A549 (cell line): ENCODE data around the gene PRSS53. TPM values are rescaled to one million over a fixed set of nuclear protein-coding genes. Genes with fewer than 3 reads are reported as not detected.

Experiments used
- ATAC-seq, 2 experiments: fragments of 200-7000 bp in 1 of 2; fragments of >200 bp in 1 of 2; cut with Nextera tagmentation in 1 of 2; cut with Tn5 transposase in 1 of 2; 3 replicates each; pipeline versions ENCODE4 v1.8.0 to v1.9.1; 2018 to 2020; ENCODE audit warnings: mild to moderate bottlenecking in 1 of 2, moderate library complexity in 1 of 2
- CTCF ChIA-PET: fragments of 300-600 bp; sonication (Branson Sonifier 250); formaldehyde crosslinking; extraction: SDS; loops from one replicate; lab custom pipeline; 2021; ENCODE audit warnings: antibody characterized with exemption, inconsistent platforms; lab: Yijun Ruan, JAX
- POLR2A ChIA-PET: fragments of 350-600 bp; formaldehyde crosslinking; extraction: SDS; loops from one replicate; lab custom pipeline; 2021; ENCODE audit warnings: antibody characterized with exemption, inconsistent platforms; lab: Yijun Ruan, JAX
- DNase-seq, 2 experiments: peaks; one replicate each; pipeline versions ENCODE4 v3.0.0 to v3.0.0-alpha.2; 2011 to 2016; ENCODE audit warnings: low read depth in 1 of 2, low spot score in 1 of 2
- FAIRE-seq: peaks from 2 replicates; lab custom pipeline; 2011; peaks lifted over from hg19 to GRCh38; lab: Jason Lieb, UNC
- H3K27ac ChIP-seq, 2 experiments: fragments of >200 bp; sonication (Bioruptor Twin); formaldehyde crosslinking; 3 replicates each; pipeline ENCODE4 v1.5.1; 2016 to 2017
- H3K4me1 ChIP-seq: fragments of >200 bp; sonication (Bioruptor Twin); formaldehyde crosslinking; 3 replicates; pipeline ENCODE4 v1.6.1; 2016
- H3K4me2 ChIP-seq: fragments of >200 bp; sonication (Bioruptor Twin); formaldehyde crosslinking; 3 replicates; pipeline ENCODE4 v1.6.1; 2016
- H3K4me3 ChIP-seq: fragments of >200 bp; sonication (Bioruptor Twin); formaldehyde crosslinking; 3 replicates; pipeline ENCODE4 v1.5.1; 2016
- H3K9me3 ChIP-seq: fragments of >200 bp; sonication (Bioruptor Twin); formaldehyde crosslinking; 3 replicates; pipeline ENCODE4 v1.6.1; 2016
- BHLHE40 ChIP-seq: IDR thresholded peaks from 2 replicates; pipeline ENCODE4 v1.6.1; 2012; ENCODE audit warnings: low read depth, low read length, inconsistent platforms
- CBX2 ChIP-seq: fragments of 200-600 bp; sonication (generic); IDR thresholded peaks from 2 replicates; pipeline ENCODE4 v1.6.1; 2016; ENCODE audit warnings: low read depth, mild to moderate bottlenecking, borderline replicate concordance
- FOSL2 ChIP-seq, 2 experiments: fragments of 450-650 bp in 1 of 2; fragments of >200 bp in 1 of 2; sonication (Bioruptor Twin) in 1 of 2; formaldehyde crosslinking; IDR thresholded peaks; 2 replicates each; pipeline versions ENCODE4 v1.5.0 to v1.6.1; 2016 to 2020; ENCODE audit warnings: mild to moderate bottlenecking in 1 of 2, moderate library complexity in 1 of 2
- GATA3 ChIP-seq: IDR thresholded peaks from 2 replicates; pipeline ENCODE4 v1.6.1; 2012; ENCODE audit warnings: borderline replicate concordance
- HDAC2 ChIP-seq: fragments of 200-600 bp; sonication (generic); IDR thresholded peaks from 2 replicates; pipeline ENCODE4 v1.6.1; 2016
- HOXB13 ChIP-seq: fragments of 250-450 bp; sonication (Bioruptor Pico); IDR thresholded peaks from 2 replicates; pipeline ENCODE4 v1.5.0; 2020; ENCODE audit warnings: low read depth, mild to moderate bottlenecking, moderate library complexity
- HOXB5 ChIP-seq: fragments of 250-450 bp; sonication (Bioruptor Pico); IDR thresholded peaks from 2 replicates; pipeline ENCODE4 v1.5.0; 2020; ENCODE audit warnings: mild to moderate bottlenecking, moderate library complexity
- JUN ChIP-seq, 2 experiments: fragments of >200 bp; sonication (Bioruptor Twin); formaldehyde crosslinking; IDR thresholded peaks; 2 replicates in 1 of 2; 3 replicates in 1 of 2; pipeline ENCODE4 v1.6.1; 2016 to 2017
- KDM5A ChIP-seq: fragments of 200-600 bp; sonication (generic); IDR thresholded peaks from 2 replicates; pipeline ENCODE4 v1.6.1; 2016; ENCODE audit warnings: antibody characterized with exemption, mild to moderate bottlenecking
- NPAS2 ChIP-seq: fragments of 250-450 bp; sonication (Bioruptor Pico); IDR thresholded peaks from 2 replicates; pipeline ENCODE4 v1.8.0; 2022; ENCODE audit warnings: mild to moderate bottlenecking, moderate library complexity, borderline replicate concordance
- NR3C1 ChIP-seq: fragments of >200 bp; sonication (Bioruptor Twin); formaldehyde crosslinking; IDR thresholded peaks from 3 replicates; pipeline ENCODE4 v1.6.1; 2017
- RAD21 ChIP-seq, 2 experiments: fragments of >200 bp in 1 of 2; sonication (Bioruptor Twin) in 1 of 2; formaldehyde crosslinking in 1 of 2; IDR thresholded peaks in 1 of 2; conservative IDR thresholded peaks in 1 of 2; 2 replicates in 1 of 2; 3 replicates in 1 of 2; pipeline ENCODE4 v1.6.1; 2012 to 2018; ENCODE audit warnings: inconsistent platforms in 1 of 2
- RARB ChIP-seq: fragments of 250-450 bp; sonication (Bioruptor Pico); IDR thresholded peaks from 2 replicates; pipeline ENCODE4 v1.8.0; 2021; ENCODE audit warnings: mild to moderate bottlenecking, moderate library complexity
- RNF2 ChIP-seq: fragments of 200-600 bp; sonication (generic); IDR thresholded peaks from 2 replicates; pipeline ENCODE4 v1.6.1; 2016; ENCODE audit warnings: low read depth, mild to moderate bottlenecking, antibody characterized with exemption, moderate library complexity, borderline replicate concordance
- SMC3 ChIP-seq: fragments of >200 bp; sonication (Bioruptor Twin); formaldehyde crosslinking; IDR thresholded peaks from 3 replicates; pipeline ENCODE4 v1.6.1; 2018; ENCODE audit warnings: inconsistent platforms
- ZC3H11A ChIP-seq: fragments of 450-650 bp; IDR thresholded peaks from 2 replicates; pipeline ENCODE4 v1.6.1; 2014; ENCODE audit warnings: antibody characterized with exemption, mild to moderate bottlenecking
- WGBS: methylation state at CpG from one replicate; pipeline ENCODE4 v1.1.6; 2017; ENCODE audit errors: missing lambda C conversion rate; 5-methylcytosine and 5-hydroxymethylcytosine counted together
- polyA plus RNA-seq, 4 experiments: library from polyadenylated mRNA; depleted of rRNA in 3 of 4; stranded (reverse); fragments of >200 nt; fragmentation: RNase III in 1 of 4; extraction: RNeasy Plus Mini Kit Qiagen cat#74134 plus additional on column Dnase treatment in 1 of 4; gene quantifications; 2 replicates in 3 of 4; 3 replicates in 1 of 4; pipeline ENCODE4 v1.2.3, GENCODE V29; 2011 to 2017
- TF ChIP-seq, protein P1 (sequence below): fragments of 200-600 bp; sonication (generic); IDR thresholded peaks from 2 replicates; pipeline ENCODE4 v1.6.1; 2016; ENCODE audit warnings: antibody characterized with exemption, mild to moderate bottlenecking, moderate library complexity
- TF ChIP-seq, protein P2 (sequence below): IDR thresholded peaks from 2 replicates; pipeline ENCODE4 v1.6.1; 2012
- TF ChIP-seq, protein P3 (sequence below): fragments of 450-650 bp; IDR thresholded peaks from 2 replicates; pipeline ENCODE4 v1.6.1; 2014; ENCODE audit warnings: antibody characterized with exemption

PRSS53 gene
- polyA plus RNA-seq, 2 of the 4 experiments (the other 2 are of a cell fraction), result 0.79 to 1.5 TPM

DNA sequence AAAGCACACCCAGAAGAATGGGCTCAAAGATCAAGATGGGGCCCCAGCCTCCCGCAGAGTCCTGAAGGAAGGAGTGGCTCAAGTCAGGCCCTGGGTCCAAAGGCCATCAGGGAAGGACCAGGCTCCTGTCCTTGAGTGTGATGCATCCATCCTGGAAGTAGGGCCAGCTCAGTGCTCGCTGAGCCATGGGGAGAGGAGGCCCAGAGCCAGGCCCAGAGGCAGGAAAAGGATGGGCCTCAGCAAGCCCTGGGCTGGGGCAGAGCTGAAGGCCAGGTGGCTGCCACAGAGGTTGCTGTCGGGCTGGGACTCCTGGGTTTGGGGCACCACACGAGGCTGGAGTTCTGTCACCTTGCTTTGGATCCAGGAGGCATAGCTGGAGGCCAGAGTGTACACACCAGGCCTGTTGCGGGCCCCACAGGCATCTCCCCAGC lies 43.1 kb upstream of the PRSS53 start:
- CTCF ChIA-PET, result interaction anchor here (0.6 to 2.6 kb wide), 3 partner anchors 10 to 147 kb away, joined by 3 to 16 read pairs (median 4); partner anchors contain the start of gene HSD3B7

DNA sequence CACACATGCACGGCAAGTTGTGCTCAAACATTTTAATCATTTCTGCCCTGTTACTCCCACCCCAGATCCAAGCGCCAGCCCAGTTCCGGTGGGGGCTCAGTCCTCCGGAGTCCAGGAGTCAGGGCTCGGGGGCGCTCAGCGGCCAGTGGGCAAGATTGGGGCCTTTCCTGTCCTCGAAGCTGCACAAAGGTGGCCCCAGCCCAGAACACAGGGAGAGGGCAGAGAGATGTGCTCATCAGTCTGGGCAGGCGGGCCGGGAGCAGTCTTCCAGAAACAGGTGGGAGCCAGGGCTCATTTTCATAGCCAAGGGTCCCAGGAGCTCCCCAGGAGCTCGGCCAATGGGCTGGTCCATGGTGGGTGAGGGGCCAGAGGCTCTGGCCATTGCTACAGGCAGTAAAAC lies 42.7 kb upstream of the PRSS53 start:
- Histone ChIP-seq H3K9me3 (no peaks in the 10 kb centered on the region), H3K4me1 (peaks cover 18% of the 10 kb centered on the region; the same call in 2 of the 3 replicates), H3K4me3 (no peak overlapping the region), H3K4me2 (no peak overlapping the region), H3K27ac (no peak overlapping the region)
- DNase-seq, result no peak
- POLR2A ChIA-PET, result interaction anchor here (1.5 to 5.3 kb wide), 2 partner anchors 11 to 14 kb away, joined by 5 to 31 read pairs (median 8); partner anchors contain the start of gene KAT8
- CTCF ChIA-PET, result interaction anchor here (0.6 to 2.6 kb wide), 3 partner anchors 11 to 147 kb away, joined by 3 to 16 read pairs (median 4); partner anchors contain the start of gene HSD3B7
- 97% methylated on average over 10 of the region's 11 CpGs for whole genome bisulfite sequencing
- no peak for FAIRE-seq
- TF ChIP-seq SMC3 (no peak), JUN (IDR thresholded peaks at IDR 0.05) (no peak), NPAS2 (CRISPR knock-in tag) (no peak), HOXB13 (CRISPR knock-in tag) (no peak)
- ATAC-seq, result no peak

More for the DNA sequence above, 43.1 kb upstream of the PRSS53 start:
- POLR2A ChIA-PET, result interaction anchor here (1.5 to 2.2 kb wide), 2 partner anchors 10 to 14 kb away, joined by 5 to 8 read pairs; partner anchors contain the start of gene KAT8
- peaks cover 18% of the 10 kb centered on the region; the same call in 2 of the 3 replicates for H3K4me1 ChIP-seq
- H3K27ac ChIP-seq, result no peak overlapping the region
- DNase-seq (no peak), FAIRE-seq (no peak), ATAC-seq (no peak)
- no peak overlapping the region for H3K4me2 ChIP-seq
- no peak overlapping the region for H3K4me3 ChIP-seq
- TF ChIP-seq RARB (CRISPR knock-in tag) (no peak), HOXB5 (CRISPR knock-in tag) (no peak), RNF2 (no peak), HOXB13 (CRISPR knock-in tag) (no peak), GATA3 (no peak), HDAC2 (no peak), BHLHE40 (no peak), FOSL2 (IDR thresholded peaks at IDR 0.05) (no peak), FOSL2 (CRISPR knock-in tag; IDR thresholded peaks at IDR 0.05) (no peak), ZC3H11A (no peak), KDM5A (no peak), NR3C1 (no peak), CBX2 (no peak), RAD21 (conservative IDR thresholded peaks at IDR 0.05 in 1 of 2, IDR thresholded peaks at IDR 0.05 in 1 of 2) (no peak)
- TF ChIP-seq, protein P1, sequence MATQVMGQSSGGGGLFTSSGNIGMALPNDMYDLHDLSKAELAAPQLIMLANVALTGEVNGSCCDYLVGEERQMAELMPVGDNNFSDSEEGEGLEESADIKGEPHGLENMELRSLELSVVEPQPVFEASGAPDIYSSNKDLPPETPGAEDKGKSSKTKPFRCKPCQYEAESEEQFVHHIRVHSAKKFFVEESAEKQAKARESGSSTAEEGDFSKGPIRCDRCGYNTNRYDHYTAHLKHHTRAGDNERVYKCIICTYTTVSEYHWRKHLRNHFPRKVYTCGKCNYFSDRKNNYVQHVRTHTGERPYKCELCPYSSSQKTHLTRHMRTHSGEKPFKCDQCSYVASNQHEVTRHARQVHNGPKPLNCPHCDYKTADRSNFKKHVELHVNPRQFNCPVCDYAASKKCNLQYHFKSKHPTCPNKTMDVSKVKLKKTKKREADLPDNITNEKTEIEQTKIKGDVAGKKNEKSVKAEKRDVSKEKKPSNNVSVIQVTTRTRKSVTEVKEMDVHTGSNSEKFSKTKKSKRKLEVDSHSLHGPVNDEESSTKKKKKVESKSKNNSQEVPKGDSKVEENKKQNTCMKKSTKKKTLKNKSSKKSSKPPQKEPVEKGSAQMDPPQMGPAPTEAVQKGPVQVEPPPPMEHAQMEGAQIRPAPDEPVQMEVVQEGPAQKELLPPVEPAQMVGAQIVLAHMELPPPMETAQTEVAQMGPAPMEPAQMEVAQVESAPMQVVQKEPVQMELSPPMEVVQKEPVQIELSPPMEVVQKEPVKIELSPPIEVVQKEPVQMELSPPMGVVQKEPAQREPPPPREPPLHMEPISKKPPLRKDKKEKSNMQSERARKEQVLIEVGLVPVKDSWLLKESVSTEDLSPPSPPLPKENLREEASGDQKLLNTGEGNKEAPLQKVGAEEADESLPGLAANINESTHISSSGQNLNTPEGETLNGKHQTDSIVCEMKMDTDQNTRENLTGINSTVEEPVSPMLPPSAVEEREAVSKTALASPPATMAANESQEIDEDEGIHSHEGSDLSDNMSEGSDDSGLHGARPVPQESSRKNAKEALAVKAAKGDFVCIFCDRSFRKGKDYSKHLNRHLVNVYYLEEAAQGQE, result no peak
- TF ChIP-seq, protein P2, sequence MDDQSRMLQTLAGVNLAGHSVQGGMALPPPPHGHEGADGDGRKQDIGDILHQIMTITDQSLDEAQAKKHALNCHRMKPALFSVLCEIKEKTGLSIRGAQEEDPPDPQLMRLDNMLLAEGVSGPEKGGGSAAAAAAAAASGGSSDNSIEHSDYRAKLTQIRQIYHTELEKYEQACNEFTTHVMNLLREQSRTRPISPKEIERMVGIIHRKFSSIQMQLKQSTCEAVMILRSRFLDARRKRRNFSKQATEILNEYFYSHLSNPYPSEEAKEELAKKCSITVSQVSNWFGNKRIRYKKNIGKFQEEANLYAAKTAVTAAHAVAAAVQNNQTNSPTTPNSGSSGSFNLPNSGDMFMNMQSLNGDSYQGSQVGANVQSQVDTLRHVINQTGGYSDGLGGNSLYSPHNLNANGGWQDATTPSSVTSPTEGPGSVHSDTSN, result no peak
- TF ChIP-seq, protein P3, sequence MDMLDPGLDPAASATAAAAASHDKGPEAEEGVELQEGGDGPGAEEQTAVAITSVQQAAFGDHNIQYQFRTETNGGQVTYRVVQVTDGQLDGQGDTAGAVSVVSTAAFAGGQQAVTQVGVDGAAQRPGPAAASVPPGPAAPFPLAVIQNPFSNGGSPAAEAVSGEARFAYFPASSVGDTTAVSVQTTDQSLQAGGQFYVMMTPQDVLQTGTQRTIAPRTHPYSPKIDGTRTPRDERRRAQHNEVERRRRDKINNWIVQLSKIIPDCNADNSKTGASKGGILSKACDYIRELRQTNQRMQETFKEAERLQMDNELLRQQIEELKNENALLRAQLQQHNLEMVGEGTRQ, result no peak
- no peaks in the 10 kb centered on the region for H3K9me3 ChIP-seq
- WGBS, result 82% methylated on average over 5 of the region's 5 CpGs
